ENCODE results near the gene TCEA3. TPM values are rescaled to one million over a fixed set of nuclear protein-coding genes. Genes with fewer than 3 reads are reported as not detected.

Gene TCEA3
- total and polyA plus RNA-seq, 2 donors (not counting 3 experiments of a cell fraction or from before 2014, with no cell fraction given), result 1.5 to 3.7 TPM

GRCh38 chr1:23444104-23444533 is 19.6 kb upstream of the TCEA3 start:
- no peak for FAIRE-seq
- TF ChIP-seq GATA2 (IDR thresholded peaks at IDR 0.05; ENCODE audit: insufficient read depth, insufficient read length, low read depth, low read length), result no peak
- TF ChIP-seq MAX (IDR thresholded peaks at IDR 0.05; ENCODE audit: insufficient read depth, insufficient read length), result no peak
- TF ChIP-seq POLR2AphosphoS5 (IDR thresholded peaks at IDR 0.05; ENCODE audit: insufficient read depth, low read depth, low read length), result no peak
- no peak overlapping the region for H3K4me3 ChIP-seq (replicated peaks in 1 of 3; ENCODE audit: insufficient read depth in 1 of 3, low read depth in 1 of 3, low read length in 3 of 3)
- DNase-seq (ENCODE audit: low read depth, low spot score), result no peak
- no peaks in the 10 kb centered on the region for H3K4me1 ChIP-seq (ENCODE audit: control insufficient read depth, extremely low read depth, insufficient read depth, low read length)
- no peak overlapping the region for H2AFZ ChIP-seq (ENCODE audit: low read depth, low read length)
- H3K9me3 ChIP-seq (replicated peaks; ENCODE audit: control insufficient read depth, insufficient read depth, low read length), result no peaks in the 10 kb centered on the region
- CTCF ChIA-PET, result no interaction called here
- no peaks in the 10 kb centered on the region for H3K27me3 ChIP-seq (ENCODE audit: control insufficient read depth in 2 of 2, insufficient read depth in 2 of 2, low read length in 2 of 2)
- no peaks in the 10 kb centered on the region for H4K20me1 ChIP-seq (replicated peaks; ENCODE audit: control insufficient read depth, extremely low read depth, insufficient read depth, low read length)
- no peaks in the 10 kb centered on the region for H3K36me3 ChIP-seq (ENCODE audit: control insufficient read depth in 2 of 2, extremely low read depth in 1 of 2, insufficient read depth in 2 of 2, low read length in 2 of 2)
- H3K27ac ChIP-seq (ENCODE audit: insufficient read depth, low read depth, low read length), result no peak overlapping the region
- BruUV-seq (replicated peaks), result no TSS peak
- intact Hi-C loops (cut with micrococcal nuclease) (no loop called here), dilution Hi-C loops (cut with MboI; ENCODE audit: extremely low pct_ligation_motif_present, low sequenced_read_pairs) (no loop called here)
- no peaks in the 10 kb centered on the region for H3K9me1 ChIP-seq (replicated peaks; ENCODE audit: control insufficient read depth, extremely low read depth, insufficient read depth, low read length)
- no peak overlapping the region for H3K4me2 ChIP-seq (ENCODE audit: insufficient read depth, low read length)
- no peaks in the 10 kb centered on the region for H3K79me2 ChIP-seq (ENCODE audit: control insufficient read depth, insufficient read depth, low read length)
- no peak overlapping the region for H3K9ac ChIP-seq (replicated peaks; ENCODE audit: extremely low read depth, insufficient read depth, low read length)
- POLR2A ChIA-PET, result interaction anchor here (0.6 kb wide), 1 partner anchor 540 kb away, joined by 3 read pairs; no protein-coding TSS in a partner anchor

GRCh38 chr1:23442751-23443150 is 18.2 kb upstream of the TCEA3 start:
- H4K20me1 ChIP-seq (replicated peaks; ENCODE audit: control insufficient read depth, extremely low read depth, insufficient read depth, low read length), result no peaks in the 10 kb centered on the region
- no TSS peak for BruUV-seq (replicated peaks)
- no peak overlapping the region for H3K4me2 ChIP-seq (ENCODE audit: insufficient read depth, low read length)
- CTCF ChIA-PET, result interaction anchor here (0.6 to 2.1 kb wide), 2 partner anchors 54 to 245 kb away, joined by 3 to 8 read pairs; no protein-coding TSS in a partner anchor
- H3K4me1 ChIP-seq (ENCODE audit: control insufficient read depth, extremely low read depth, insufficient read depth, low read length), result no peaks in the 10 kb centered on the region
- FAIRE-seq (no peak), DNase-seq (ENCODE audit: low read depth, low spot score) (no peak)
- no peaks in the 10 kb centered on the region for H3K9me3 ChIP-seq (replicated peaks; ENCODE audit: control insufficient read depth, insufficient read depth, low read length)
- no peak overlapping the region for H3K4me3 ChIP-seq (replicated peaks in 1 of 3; ENCODE audit: insufficient read depth in 1 of 3, low read depth in 1 of 3, low read length in 3 of 3)
- H3K9me1 ChIP-seq (replicated peaks; ENCODE audit: control insufficient read depth, extremely low read depth, insufficient read depth, low read length), result no peaks in the 10 kb centered on the region
- H3K27me3 ChIP-seq (ENCODE audit: control insufficient read depth in 2 of 2, insufficient read depth in 2 of 2, low read length in 2 of 2), result no peaks in the 10 kb centered on the region
- intact Hi-C loops (cut with micrococcal nuclease) (no loop called here), dilution Hi-C loops (cut with MboI; ENCODE audit: extremely low pct_ligation_motif_present, low sequenced_read_pairs) (no loop called here)
- POLR2A ChIA-PET, result no interaction called here
- H3K27ac ChIP-seq (ENCODE audit: insufficient read depth, low read depth, low read length), result no peak overlapping the region
- no peak for TF ChIP-seq POLR2A (IDR thresholded peaks at IDR 0.05; ENCODE audit: low read depth, low read length)
- no peak for TF ChIP-seq JUN (IDR thresholded peaks at IDR 0.05; ENCODE audit: borderline replicate concordance, insufficient read depth, insufficient read length, low read depth)
- no peak for TF ChIP-seq MAX (IDR thresholded peaks at IDR 0.05; ENCODE audit: insufficient read depth, insufficient read length)
- TF ChIP-seq MYC (IDR thresholded peaks at IDR 0.05; ENCODE audit: low read depth, low read length), result no peak
- no peak for TF ChIP-seq FOS (IDR thresholded peaks at IDR 0.05; ENCODE audit: borderline replicate concordance, insufficient read depth, low read length)
- no peak for TF ChIP-seq POLR2AphosphoS5 (IDR thresholded peaks at IDR 0.05; ENCODE audit: insufficient read depth, low read depth, low read length)
- no peak for TF ChIP-seq CTCF (IDR thresholded peaks at IDR 0.05; ENCODE audit: extremely low read depth in 1 of 2, insufficient read depth in 1 of 2, low read depth in 1 of 2, low read length in 2 of 2)
- no peak for TF ChIP-seq GATA2 (IDR thresholded peaks at IDR 0.05; ENCODE audit: insufficient read depth, insufficient read length, low read depth, low read length)
- no peak for TF ChIP-seq EZH2 (IDR thresholded peaks at IDR 0.05; ENCODE audit: borderline replicate concordance, low read depth, low read length, severe bottlenecking)
- H2AFZ ChIP-seq (ENCODE audit: low read depth, low read length), result no peak overlapping the region
- H3K9ac ChIP-seq (replicated peaks; ENCODE audit: extremely low read depth, insufficient read depth, low read length), result no peak overlapping the region
- no peaks in the 10 kb centered on the region for H3K36me3 ChIP-seq (ENCODE audit: control insufficient read depth in 2 of 2, extremely low read depth in 1 of 2, insufficient read depth in 2 of 2, low read length in 2 of 2)
- no peaks in the 10 kb centered on the region for H3K79me2 ChIP-seq (ENCODE audit: control insufficient read depth, insufficient read depth, low read length)
